Mesendoderm (in vitro differentiated cells): ENCODE measurements around the gene ZNF613.

ENCODE experiments used
- DNase-seq: peaks from one replicate; pipeline ENCODE4 v3.0.0; 2013
- H2AK5ac ChIP-seq: 2 replicates; pipeline ENCODE4 v1.6.1; 2013; ENCODE audit warnings: low read length, inconsistent platforms
- H2BK120ac ChIP-seq: 2 replicates; pipeline ENCODE4 v1.6.1; 2013; ENCODE audit warnings: low read depth, mild to moderate bottlenecking, low read length, moderate library complexity, mixed read lengths
- H2BK15ac ChIP-seq: replicated peaks from 2 replicates; pipeline ENCODE4 v1.6.1; 2013; ENCODE audit warnings: low read depth, mild to moderate bottlenecking, moderate library complexity
- H2BK5ac ChIP-seq: 2 replicates; pipeline ENCODE4 v1.6.1; 2013; ENCODE audit warnings: low read length, inconsistent platforms
- H3K18ac ChIP-seq: 2 replicates; pipeline ENCODE4 v1.6.1; 2013; ENCODE audit warnings: mild to moderate bottlenecking, low read length, mixed read lengths
- H3K23ac ChIP-seq: one replicate; pipeline ENCODE4 v1.6.1; 2013; ENCODE audit warnings: low read length
- H3K27ac ChIP-seq: 2 replicates; pipeline ENCODE4 v1.5.1; 2013; ENCODE audit warnings: low read depth, mild to moderate bottlenecking, inconsistent platforms, low read length, moderate library complexity
- H3K27me3 ChIP-seq: 2 replicates; pipeline ENCODE4 v1.6.1; 2013; ENCODE audit warnings: low read length, control low read depth, mild to moderate bottlenecking, inconsistent platforms; ENCODE audit not compliant: insufficient read depth, poor library complexity
- H3K36me3 ChIP-seq: 2 replicates; pipeline ENCODE4 v1.6.1; 2013; ENCODE audit warnings: low read length, inconsistent platforms; ENCODE audit not compliant: control insufficient read depth, insufficient read depth
- H3K4ac ChIP-seq: one replicate; pipeline ENCODE4 v1.6.1; 2013; ENCODE audit warnings: low read depth, mild to moderate bottlenecking, low read length, moderate library complexity
- H3K4me1 ChIP-seq: 2 replicates; pipeline ENCODE4 v1.6.1; 2013; ENCODE audit warnings: low read depth, low read length, inconsistent platforms; ENCODE audit not compliant: control insufficient read depth
- H3K4me2 ChIP-seq: 2 replicates; pipeline ENCODE4 v1.6.1; 2013; ENCODE audit warnings: low read length
- H3K4me3 ChIP-seq: 2 replicates; pipeline ENCODE4 v1.5.1; 2013; ENCODE audit warnings: mild to moderate bottlenecking, low read length
- H3K56ac ChIP-seq: one replicate; pipeline ENCODE4 v1.6.1; 2013; ENCODE audit warnings: low read length
- H3K79me1 ChIP-seq: 2 replicates; pipeline ENCODE4 v1.6.1; 2013; ENCODE audit warnings: low read length, inconsistent platforms
- H3K79me2 ChIP-seq: 2 replicates; pipeline ENCODE4 v1.6.1; 2013; ENCODE audit warnings: mild to moderate bottlenecking, low read length; ENCODE audit not compliant: control insufficient read depth, insufficient read depth
- H3K9ac ChIP-seq: 2 replicates; pipeline ENCODE4 v1.6.1; 2013; ENCODE audit warnings: low read length, inconsistent platforms
- H4K5ac ChIP-seq: one replicate; pipeline ENCODE4 v1.6.1; 2013; ENCODE audit warnings: low read length
- H4K8ac ChIP-seq: one replicate; pipeline ENCODE4 v1.6.1; 2013; ENCODE audit warnings: low read depth, mild to moderate bottlenecking, control low read depth, low read length, moderate library complexity
- WGBS: extraction: QIAGEN DNeasy Blood & Tissue Kit; methylation state at CpG from one replicate; pipeline ENCODE4 v1.1.7; 2013; ENCODE audit warnings: low lambda C conversion rate, missing lambda C conversion rate; ENCODE audit not compliant: insufficient coverage; ENCODE audit errors: extremely low coverage; 5-methylcytosine and 5-hydroxymethylcytosine counted together

Gene ZNF613

GRCh38 chr19:51921949-51922348 lies 5.3 kb upstream of the ZNF613 start:
- Histone ChIP-seq H3K4ac (no peak overlapping the region), H3K56ac (no peak overlapping the region), H3K18ac (no peak overlapping the region), H3K4me3 (no peak overlapping the region), H3K4me1 (no peaks in the 10 kb centered on the region), H2BK5ac (no peak overlapping the region), H2BK120ac (no peak overlapping the region), H3K79me2 (no peaks in the 10 kb centered on the region), H4K8ac (no peak overlapping the region), H4K5ac (no peak overlapping the region), H3K23ac (no peak overlapping the region), H3K79me1 (no peaks in the 10 kb centered on the region), H3K27me3 (no peaks in the 10 kb centered on the region), H3K4me2 (no peak overlapping the region), H3K36me3 (no peaks in the 10 kb centered on the region), H3K9ac (no peak overlapping the region), H2AK5ac (no peak overlapping the region), H3K27ac (no peak overlapping the region), H2BK15ac (no peak overlapping the region)
- WGBS, result no CpG with 5 or more reads among the region's 8 CpGs
- no peak for DNase-seq

GRCh38 chr19:51926426-51926783 lies 867 bp upstream of the ZNF613 start:
- Histone ChIP-seq H3K79me1 (peaks cover 3% of the 10 kb centered on the region), H3K27me3 (no peaks in the 10 kb centered on the region), H3K4ac (no peak overlapping the region), H2BK5ac (no peak overlapping the region), H2BK120ac (no peak overlapping the region), H2BK15ac (no peak overlapping the region), H3K9ac (no peak overlapping the region), H4K5ac (no peak overlapping the region), H4K8ac (no peak overlapping the region), H3K36me3 (no peaks in the 10 kb centered on the region), H3K4me2 (peak overlapping the region; percentile 32), H3K4me3 (no peak overlapping the region), H3K79me2 (peaks cover 11% of the 10 kb centered on the region), H3K23ac (no peak overlapping the region), H3K56ac (peak overlapping the region; percentile 51), H3K18ac (peak overlapping the region; percentile 83), H3K4me1 (peaks cover 2% of the 10 kb centered on the region), H3K27ac (no peak overlapping the region), H2AK5ac (no peak overlapping the region)
- WGBS, result no CpG with 5 or more reads among the region's 11 CpGs
- no peak for DNase-seq

DNA sequence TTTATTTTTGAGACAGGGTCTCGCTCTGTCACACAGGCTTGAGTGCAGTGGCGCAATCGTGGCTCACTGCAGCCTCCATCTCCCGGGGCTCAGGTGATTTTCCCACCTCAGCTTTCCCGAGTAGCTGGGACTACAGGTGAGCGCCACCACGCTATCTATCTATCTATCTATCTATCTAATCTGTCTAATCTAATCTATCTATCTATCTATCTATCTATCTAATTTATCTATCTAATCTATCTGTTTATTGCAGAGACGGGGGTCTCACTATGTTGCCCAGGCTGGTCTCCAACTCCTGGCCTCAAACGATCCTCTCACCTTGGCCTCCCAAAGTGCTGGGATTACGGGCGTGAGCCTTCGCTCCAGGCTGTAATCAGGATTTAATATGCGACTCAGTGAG lies 587 bp downstream of the ZNF613 start:
- Histone ChIP-seq H2BK5ac (no peak overlapping the region), H4K5ac (peak overlapping the region; percentile 90), H3K4me2 (peak overlapping the region; percentile 51), H3K27me3 (no peaks in the 10 kb centered on the region), H3K79me1 (peaks cover 3% of the 10 kb centered on the region), H3K4me3 (peak overlapping the region; percentile 75), H3K9ac (peak overlapping the region; percentile 81), H3K36me3 (no peaks in the 10 kb centered on the region), H3K79me2 (peaks cover 11% of the 10 kb centered on the region), H3K4ac (peak overlapping the region; percentile 62), H3K4me1 (peaks cover 2% of the 10 kb centered on the region), H3K27ac (no peak overlapping the region), H3K18ac (peak overlapping the region; percentile 1), H3K56ac (peak overlapping the region; percentile 96), H3K23ac (no peak overlapping the region), H2AK5ac (no peak overlapping the region), H2BK15ac (no peak overlapping the region), H4K8ac (no peak overlapping the region), H2BK120ac (no peak overlapping the region)
- DNase-seq, result no peak
- no CpG with 5 or more reads among the region's 13 CpGs for WGBS

- peak; percentile 50 for DNase-seq
- no peak overlapping the region for H4K5ac ChIP-seq
- no peak overlapping the region for H3K4me2 ChIP-seq
- H3K36me3 ChIP-seq, result peaks cover 6% of the 10 kb centered on the region
- no peak overlapping the region for H2BK120ac ChIP-seq
- H2BK5ac ChIP-seq, result no peak overlapping the region
- H3K18ac ChIP-seq, result no peak overlapping the region
- H3K4me3 ChIP-seq, result no peak overlapping the region
- peaks cover 2% of the 10 kb centered on the region for H3K4me1 ChIP-seq
- WGBS, result no CpG with 5 or more reads among the region's 8 CpGs
- no peaks in the 10 kb centered on the region for H3K27me3 ChIP-seq
- H3K56ac ChIP-seq, result no peak overlapping the region
- H3K9ac ChIP-seq, result no peak overlapping the region
- H3K27ac ChIP-seq, result no peak overlapping the region
- no peak overlapping the region for H3K23ac ChIP-seq
- H3K79me2 ChIP-seq, result peaks cover 11% of the 10 kb centered on the region
- H4K8ac ChIP-seq, result no peak overlapping the region
- no peak overlapping the region for H2BK15ac ChIP-seq
- H3K4ac ChIP-seq, result no peak overlapping the region
- H2AK5ac ChIP-seq, result no peak overlapping the region
- H3K79me1 ChIP-seq, result peaks cover 6% of the 10 kb centered on the region
Measured at GRCh38 chr19:51931921-51932320, 4.6 kb downstream of the ZNF613 start.

DNA sequence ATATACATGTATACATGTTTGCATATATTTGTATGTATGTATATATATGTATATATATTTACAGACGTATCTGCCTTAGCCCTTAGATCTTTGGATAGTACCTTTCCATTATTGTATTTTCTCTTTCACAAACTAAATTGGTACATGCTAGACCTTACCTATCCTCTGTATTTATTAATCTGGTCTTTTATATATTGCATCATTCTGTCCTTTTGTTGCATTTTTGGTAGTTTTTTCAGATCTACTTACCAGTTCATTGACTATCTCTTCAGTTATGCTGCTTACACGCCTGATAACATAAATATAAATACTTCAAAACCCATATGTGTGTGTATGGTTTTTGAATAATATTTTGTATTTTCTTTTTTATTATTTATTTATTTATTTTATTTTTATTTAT lies 11.7 kb downstream of the ZNF613 start:
- Histone ChIP-seq H3K4me1 (no peaks in the 10 kb centered on the region), H3K4me2 (no peak overlapping the region), H3K27me3 (no peaks in the 10 kb centered on the region), H3K36me3 (peaks cover 24% of the 10 kb centered on the region), H2BK15ac (no peak overlapping the region), H3K79me2 (no peaks in the 10 kb centered on the region), H3K4me3 (no peak overlapping the region), H3K23ac (no peak overlapping the region), H3K18ac (no peak overlapping the region), H3K27ac (no peak overlapping the region), H4K8ac (no peak overlapping the region), H3K9ac (no peak overlapping the region), H2BK120ac (no peak overlapping the region), H3K4ac (no peak overlapping the region), H3K56ac (no peak overlapping the region), H3K79me1 (peaks cover 3% of the 10 kb centered on the region), H2BK5ac (no peak overlapping the region), H4K5ac (no peak overlapping the region), H2AK5ac (no peak overlapping the region)
- no CpG with 5 or more reads among the region's 2 CpGs for WGBS
- DNase-seq, result no peak

DNA sequence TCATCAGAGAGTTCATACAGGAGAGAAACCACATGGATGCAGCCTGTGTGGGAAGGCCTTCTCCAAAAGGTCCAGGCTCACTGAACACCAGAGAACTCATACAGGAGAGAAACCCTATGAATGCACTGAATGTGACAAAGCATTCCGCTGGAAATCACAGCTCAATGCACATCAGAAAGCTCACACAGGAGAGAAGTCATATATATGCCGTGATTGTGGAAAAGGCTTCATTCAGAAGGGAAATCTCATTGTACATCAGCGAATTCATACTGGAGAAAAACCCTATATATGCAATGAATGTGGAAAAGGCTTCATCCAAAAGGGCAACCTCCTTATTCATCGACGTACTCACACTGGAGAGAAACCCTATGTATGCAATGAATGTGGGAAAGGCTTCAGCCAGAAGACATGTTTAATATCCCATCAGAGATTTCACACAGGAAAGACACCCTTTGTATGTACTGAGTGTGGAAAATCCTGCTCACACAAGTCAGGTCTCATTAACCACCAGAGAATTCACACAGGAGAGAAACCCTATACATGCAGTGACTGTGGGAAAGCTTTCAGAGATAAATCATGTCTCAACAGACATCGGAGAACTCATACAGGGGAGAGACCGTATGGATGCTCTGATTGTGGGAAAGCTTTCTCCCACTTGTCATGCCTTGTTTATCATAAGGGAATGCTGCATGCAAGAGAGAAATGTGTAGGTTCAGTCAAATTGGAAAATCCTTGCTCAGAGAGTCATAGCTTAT lies 17.7 kb downstream of the ZNF613 start:
- no peak overlapping the region for H4K5ac ChIP-seq
- peaks cover 25% of the 10 kb centered on the region for H3K36me3 ChIP-seq
- H2BK120ac ChIP-seq, result no peak overlapping the region
- H2BK15ac ChIP-seq, result no peak overlapping the region
- H2BK5ac ChIP-seq, result no peak overlapping the region
- DNase-seq, result peak; percentile 44
- H3K56ac ChIP-seq, result no peak overlapping the region
- H3K79me1 ChIP-seq, result no peaks in the 10 kb centered on the region
- H3K27ac ChIP-seq, result no peak overlapping the region
- no CpG with 5 or more reads among the region's 7 CpGs for WGBS
- H2AK5ac ChIP-seq, result no peak overlapping the region
- no peaks in the 10 kb centered on the region for H3K79me2 ChIP-seq
- no peak overlapping the region for H3K4me2 ChIP-seq
- no peak overlapping the region for H3K4ac ChIP-seq
- no peak overlapping the region for H3K9ac ChIP-seq
- no peak overlapping the region for H3K18ac ChIP-seq
- no peak overlapping the region for H3K23ac ChIP-seq
- no peaks in the 10 kb centered on the region for H3K27me3 ChIP-seq
- no peak overlapping the region for H4K8ac ChIP-seq
- peak overlapping the region; percentile 34 for H3K4me3 ChIP-seq
- H3K4me1 ChIP-seq, result no peaks in the 10 kb centered on the region
